ENCODE measurements around the gene AGBL3.
"Not testable (repeated sequence)": the region's sequence is repeated elsewhere in the genome, so short reads cannot be mapped to it uniquely, and the experiment has no call there.

The AGBL3 gene

GRCh38 chr7:135083005-135083404 lies 96.7 kb downstream of the AGBL3 start:
- Mint-ChIP-seq H3K9me3 (peaks cover 29 to 31% of the 10 kb centered on the region in 2 donors), H3K27me3 (no peaks in the 10 kb centered on the region), H3K4me3 (no peak overlapping the region), H3K4me1 (no peaks in the 10 kb centered on the region), H3K27ac (peak overlapping the region in 1 of 2 donors; percentile 24)
- ATAC-seq (no peak), DNase-seq (no peak)

- H3K4me1 Mint-ChIP-seq: no peaks in the 10 kb centered on the region
- DNase-seq (no peak), ATAC-seq (no peak)
- H3K9me3 Mint-ChIP-seq: peaks cover 44 to 56% of the 10 kb centered on the region in 2 donors
- no peak overlapping the region for H3K4me3 Mint-ChIP-seq
- no peak overlapping the region for H3K27ac Mint-ChIP-seq
- H3K27me3 Mint-ChIP-seq: no peaks in the 10 kb centered on the region
Observed at GRCh38 chr7:135088566-135088965, 102.3 kb downstream of the AGBL3 start.

GRCh38 chr7:135091717-135092116 lies 105.4 kb downstream of the AGBL3 start:
- H3K4me3 Mint-ChIP-seq: no peak overlapping the region
- H3K27me3 Mint-ChIP-seq: no peaks in the 10 kb centered on the region
- H3K4me1 Mint-ChIP-seq: no peaks in the 10 kb centered on the region
- ATAC-seq (no peak), DNase-seq (no peak)
- peaks cover 24 to 38% of the 10 kb centered on the region in 2 donors for H3K9me3 Mint-ChIP-seq
- H3K27ac Mint-ChIP-seq: no peak overlapping the region

DNA sequence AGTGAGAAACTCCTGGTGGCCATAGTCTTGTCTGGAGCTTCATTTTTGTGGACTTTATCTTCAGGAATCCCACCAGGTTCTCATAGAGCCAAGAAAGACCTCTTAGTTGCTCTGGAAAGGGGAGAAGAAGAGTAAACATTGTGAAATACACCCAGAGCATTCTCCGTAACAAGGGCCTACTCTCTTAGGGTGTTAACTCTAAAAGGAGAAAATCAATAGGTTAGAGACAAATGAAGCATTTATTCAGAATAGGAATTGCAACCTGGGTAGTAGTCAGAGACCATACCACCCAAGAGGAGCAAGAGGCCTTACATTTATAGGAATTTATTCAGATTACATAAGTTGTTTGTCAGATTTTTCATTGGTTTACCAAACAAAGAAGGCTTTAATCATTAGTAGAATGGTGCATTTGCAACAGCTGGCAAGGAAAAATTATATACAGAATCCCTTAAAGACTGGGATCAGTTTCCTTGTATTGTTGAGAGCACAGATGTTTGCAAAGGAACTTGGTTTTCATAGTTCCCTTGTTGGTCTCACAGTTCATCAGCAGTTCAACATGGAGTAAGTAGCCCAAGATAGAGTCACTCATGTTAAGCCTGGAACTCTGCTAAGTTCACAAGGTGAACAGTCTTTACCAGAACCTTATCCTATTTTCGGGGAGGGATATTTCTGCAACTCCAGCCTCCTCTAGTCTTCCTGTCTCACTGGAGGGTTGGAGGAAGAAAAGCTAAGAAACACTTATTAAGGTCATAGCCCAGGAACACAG lies 108.3 kb downstream of the AGBL3 start:
- DNase-seq: no peak
- H3K9me3 Mint-ChIP-seq: peaks cover 0 to 8% of the 10 kb centered on the region in 2 donors
- no peak for ATAC-seq
- H3K4me3 Mint-ChIP-seq: no peak overlapping the region
- no peak overlapping the region for H3K27ac Mint-ChIP-seq
- H3K4me1 Mint-ChIP-seq: no peaks in the 10 kb centered on the region
- no peaks in the 10 kb centered on the region for H3K27me3 Mint-ChIP-seq

GRCh38 chr7:135095450-135095849 lies 109.1 kb downstream of the AGBL3 start:
- ATAC-seq: no peak
- H3K4me3 Mint-ChIP-seq: no peak overlapping the region

GRCh38 chr7:135098391-135098790 lies 112.1 kb downstream of the AGBL3 start:
- peaks cover 7 to 11% of the 10 kb centered on the region in 2 donors for H3K9me3 Mint-ChIP-seq
- no peak overlapping the region for H3K4me3 Mint-ChIP-seq
- no peaks in the 10 kb centered on the region for H3K27me3 Mint-ChIP-seq
- H3K27ac Mint-ChIP-seq: no peak overlapping the region
- H3K4me1 Mint-ChIP-seq: peaks cover 5% of the 10 kb centered on the region
- no peak for ATAC-seq
- DNase-seq: no peak

More at GRCh38 chr7:135095450-135095849, 109.1 kb downstream of the AGBL3 start:
- DNase-seq: no peak
- H3K9me3 Mint-ChIP-seq: peaks cover 0 to under 1% of the 10 kb centered on the region in 2 donors
- no peaks in the 10 kb centered on the region for H3K27me3 Mint-ChIP-seq
- no peaks in the 10 kb centered on the region for H3K4me1 Mint-ChIP-seq
- H3K27ac Mint-ChIP-seq: no peak overlapping the region

DNA sequence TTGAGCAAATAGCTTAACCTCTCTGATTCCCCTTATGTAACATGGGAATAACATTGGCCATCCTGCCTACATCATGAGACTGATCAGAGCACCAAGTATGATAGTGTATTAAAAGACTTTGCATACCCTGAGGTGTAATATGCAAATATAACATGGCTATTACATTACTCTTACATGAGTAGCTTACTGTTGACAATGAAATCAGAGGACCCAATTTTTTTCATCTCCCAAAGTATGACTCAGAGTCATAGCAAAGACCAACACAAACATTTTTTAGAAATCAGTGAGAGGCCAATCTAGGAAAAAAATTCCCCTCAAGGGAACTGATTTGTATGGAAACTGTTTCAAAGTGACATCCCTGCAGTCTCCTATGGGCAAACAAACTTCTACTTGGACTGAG lies 114.5 kb downstream of the AGBL3 start:
- H3K27ac Mint-ChIP-seq: no peak overlapping the region
- H3K9me3 Mint-ChIP-seq: peaks cover 7 to 14% of the 10 kb centered on the region in 2 donors
- H3K4me1 Mint-ChIP-seq: peaks cover 5% of the 10 kb centered on the region
- no peaks in the 10 kb centered on the region for H3K27me3 Mint-ChIP-seq
- H3K4me3 Mint-ChIP-seq: no peak overlapping the region
- ATAC-seq: no peak
- no peak for DNase-seq

DNA sequence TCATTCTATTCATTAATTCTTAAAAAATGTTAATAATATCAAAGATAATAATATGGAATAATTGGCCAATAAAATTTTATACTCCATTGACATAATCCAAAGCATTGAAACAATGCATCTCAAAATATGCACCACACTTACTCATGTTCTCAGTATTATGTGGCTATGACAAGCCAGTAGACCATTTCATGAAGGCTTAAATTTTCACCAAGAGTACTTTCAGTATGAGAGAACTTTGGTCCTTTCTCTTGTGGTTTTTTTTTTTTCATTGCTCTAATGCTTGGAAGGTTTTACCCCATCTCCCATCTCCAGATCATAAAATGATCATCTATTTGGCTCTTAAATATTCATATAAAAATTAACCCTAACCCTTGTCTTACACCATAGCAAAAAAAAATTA lies 116.1 kb downstream of the AGBL3 start:
- H3K9me3 Mint-ChIP-seq: peaks cover 10 to 17% of the 10 kb centered on the region in 2 donors
- H3K4me1 Mint-ChIP-seq: peaks cover 5% of the 10 kb centered on the region
- no peak overlapping the region for H3K4me3 Mint-ChIP-seq
- H3K27me3 Mint-ChIP-seq: no peaks in the 10 kb centered on the region
- ATAC-seq (peak; percentile 99), DNase-seq (no peak)
- no peak overlapping the region for H3K27ac Mint-ChIP-seq

GRCh38 chr7:135109562-135109961 lies 123.3 kb downstream of the AGBL3 start:
- no peaks in the 10 kb centered on the region for H3K4me1 Mint-ChIP-seq
- H3K4me3 Mint-ChIP-seq: no peak overlapping the region
- H3K27me3 Mint-ChIP-seq: no peaks in the 10 kb centered on the region
- DNase-seq (no peak), ATAC-seq (no peak)
- H3K27ac Mint-ChIP-seq: no peak overlapping the region
- peaks cover 6 to 10% of the 10 kb centered on the region in 2 donors for H3K9me3 Mint-ChIP-seq

DNA sequence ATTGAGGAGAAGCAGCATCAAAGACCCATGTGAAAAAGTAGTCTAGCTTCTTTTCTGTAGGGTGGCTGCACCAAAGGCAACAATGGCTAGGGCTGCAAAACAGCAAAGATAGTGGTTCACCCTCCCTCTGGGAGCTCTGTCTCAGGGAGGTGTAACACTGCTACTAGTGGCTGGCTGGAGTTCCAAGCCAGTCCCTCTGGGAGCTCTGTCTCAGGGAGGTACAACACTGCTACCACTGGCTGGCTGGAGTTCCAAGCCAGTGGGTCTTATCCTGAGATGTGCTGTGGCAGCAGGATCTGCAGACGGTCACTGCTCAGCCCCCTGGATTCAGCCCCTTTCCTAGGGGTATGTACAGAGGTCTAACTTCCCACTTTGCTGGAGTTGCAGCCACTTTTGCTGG lies 123.7 kb downstream of the AGBL3 start:
- ATAC-seq (no peak), DNase-seq (no peak)
- H3K27me3 Mint-ChIP-seq: no peaks in the 10 kb centered on the region
- no peak overlapping the region for H3K4me3 Mint-ChIP-seq
- H3K9me3 Mint-ChIP-seq: peaks cover 6 to 14% of the 10 kb centered on the region in 2 donors
- no peaks in the 10 kb centered on the region for H3K4me1 Mint-ChIP-seq
- no peak overlapping the region for H3K27ac Mint-ChIP-seq

GRCh38 chr7:135111379-135111778 lies 125.1 kb downstream of the AGBL3 start:
- Mint-ChIP-seq H3K27ac (no peak overlapping the region), H3K4me1 (no peaks in the 10 kb centered on the region), H3K9me3 (peaks cover 6 to 9% of the 10 kb centered on the region in 2 donors), H3K4me3 (no peak overlapping the region), H3K27me3 (no peaks in the 10 kb centered on the region)
- ATAC-seq (no peak), DNase-seq (no peak)

DNA sequence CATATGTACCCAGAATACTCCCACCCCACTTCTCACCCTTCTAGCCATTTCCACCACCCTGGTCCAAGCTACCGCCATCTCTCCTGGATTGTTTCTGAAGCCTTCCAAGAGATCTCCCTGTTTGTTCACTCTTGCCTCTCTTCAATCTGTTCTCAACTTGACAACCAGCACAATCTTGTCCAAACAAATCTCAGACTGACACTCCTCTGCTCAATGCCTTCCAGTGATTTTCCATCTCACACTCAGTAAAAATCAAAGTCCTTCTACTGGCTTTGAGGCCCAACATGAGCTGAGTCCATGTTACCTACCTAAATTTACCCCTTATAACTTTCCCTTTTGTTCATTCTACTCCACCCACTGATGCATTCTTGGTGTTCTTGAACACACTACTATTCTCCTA lies 128.3 kb downstream of the AGBL3 start:
- Mint-ChIP-seq H3K27me3 (no peaks in the 10 kb centered on the region), H3K4me3 (no peak overlapping the region), H3K4me1 (no peaks in the 10 kb centered on the region), H3K27ac (no peak overlapping the region), H3K9me3 (peaks cover 0 to 9% of the 10 kb centered on the region in 2 donors)
- DNase-seq: no peak
- ATAC-seq: no peak

- Mint-ChIP-seq H3K27me3 (no peaks in the 10 kb centered on the region), H3K4me1 (no peaks in the 10 kb centered on the region), H3K4me3 (no peak overlapping the region), H3K27ac (no peak overlapping the region), H3K9me3 (peaks cover 10 to 18% of the 10 kb centered on the region in 2 donors)
- ATAC-seq (no peak), DNase-seq (no peak)
Observed at GRCh38 chr7:135117096-135117495, 130.8 kb downstream of the AGBL3 start.

- no peaks in the 10 kb centered on the region for H3K27me3 Mint-ChIP-seq
Observed at GRCh38 chr7:135121868-135122267, 135.6 kb downstream of the AGBL3 start.

GRCh38 chr7:135124631-135125030 lies 138.3 kb downstream of the AGBL3 start:
- DNase-seq, ATAC-seq, H3K27me3 Mint-ChIP-seq, H3K4me1 Mint-ChIP-seq, H3K27ac Mint-ChIP-seq, H3K4me3 Mint-ChIP-seq: not testable (repeated sequence)
- H3K9me3 Mint-ChIP-seq: peaks cover 17 to 59% of the 10 kb centered on the region in 2 donors

More at GRCh38 chr7:135121868-135122267, 135.6 kb downstream of the AGBL3 start:
- H3K9me3 Mint-ChIP-seq: peaks cover 17 to 51% of the 10 kb centered on the region in 2 donors
- H3K27ac Mint-ChIP-seq: no peak overlapping the region
- ATAC-seq: no peak
- no peaks in the 10 kb centered on the region for H3K4me1 Mint-ChIP-seq
- no peak overlapping the region for H3K4me3 Mint-ChIP-seq
- no peak for DNase-seq

DNA sequence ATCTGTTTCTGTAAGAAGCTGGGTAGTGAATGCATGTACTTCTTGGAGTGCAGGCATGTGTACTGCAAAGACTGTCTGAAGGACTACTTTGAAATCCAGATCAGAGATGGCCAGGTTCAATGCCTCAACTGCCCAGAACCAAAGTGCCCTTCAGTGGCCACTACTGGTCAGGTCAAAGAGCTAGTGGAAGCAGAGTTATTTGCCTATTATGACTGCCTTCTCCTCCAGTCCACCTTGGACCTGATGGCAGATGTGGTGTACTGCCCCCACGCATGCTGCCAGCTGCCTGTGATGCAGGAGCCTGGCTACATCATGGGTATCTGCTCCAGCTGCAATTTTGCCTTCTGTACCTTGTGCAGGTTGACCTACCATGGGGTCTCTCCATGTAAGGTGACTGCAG lies 142.6 kb downstream of the AGBL3 start:
- no peak overlapping the region for H3K27ac Mint-ChIP-seq
- no peaks in the 10 kb centered on the region for H3K4me1 Mint-ChIP-seq
- H3K27me3 Mint-ChIP-seq: no peaks in the 10 kb centered on the region
- ATAC-seq: no peak
- H3K9me3 Mint-ChIP-seq: peaks cover 0 to 46% of the 10 kb centered on the region in 2 donors
- H3K4me3 Mint-ChIP-seq: no peak overlapping the region
- DNase-seq: no peak

- H3K27ac Mint-ChIP-seq: no peak overlapping the region
- H3K27me3 Mint-ChIP-seq: no peaks in the 10 kb centered on the region
- ATAC-seq (no peak), DNase-seq (no peak)
- no peak overlapping the region for H3K4me3 Mint-ChIP-seq
- H3K9me3 Mint-ChIP-seq: peaks cover 0 to 39% of the 10 kb centered on the region in 2 donors
- H3K4me1 Mint-ChIP-seq: no peaks in the 10 kb centered on the region
Observed at GRCh38 chr7:135129579-135129978, 143.3 kb downstream of the AGBL3 start.

Measured in stimulated activated naive CD8-positive, alpha-beta T cell treated with anti-CD3 and anti-CD28 coated beads, Interleukin-15, amount 100 ng/mL, for 72 hours (primary cell).